Naive thymus-derived CD8-positive, alpha-beta T cell (primary cell): Measurements from ENCODE around the gene MTFMT. TPM values are rescaled to one million over a fixed set of nuclear protein-coding genes. Genes with fewer than 3 reads are reported as not detected.
"Not testable (repeated sequence)": the region's sequence is repeated elsewhere in the genome, so short reads cannot be mapped to it uniquely, and the experiment has no call there.

Source experiments
- ATAC-seq, 2 donors: fragments of 150-1000 bp; cut with Tn5 transposase in 1 of 2; sonication (Bioruptor Pico), chemical (Tn5 transposase) in 1 of 2; 1 replicate in 1 of 2; 2 replicates in 1 of 2; pipeline ENCODE4 v1.10.0; 2021; ENCODE audit warnings: mild to moderate bottlenecking in 2 of 2, moderate library complexity in 2 of 2
- POLR2A ChIA-PET: fragments of 350-600 bp; sonication (Branson Sonifier 250); formaldehyde crosslinking; loops from one replicate; lab custom pipeline; 2021; ENCODE audit warnings: antibody characterized with exemption; lab: Charles Lee
- DNase-seq, 10 donors: peaks; one replicate each; pipeline versions ENCODE4 v3.0.0 to v3.0.0-alpha.2; 2020 to 2022
- H3K27ac Mint-ChIP-seq, 10 donors: one replicate each; pipeline ENCODE4 v1.8.0; 2020 to 2022; ENCODE audit warnings: mild to moderate bottlenecking in 10 of 10, mixed read lengths in 10 of 10, moderate library complexity in 4 of 10, inconsistent platforms in 1 of 10
- H3K27me3 Mint-ChIP-seq, 5 donors: one replicate each; pipeline ENCODE4 v1.8.0; 2021 to 2022; ENCODE audit warnings: mixed read lengths in 5 of 5
- H3K36me3 Mint-ChIP-seq, 3 donors: one replicate each; pipeline ENCODE4 v1.8.0; 2020 to 2022; ENCODE audit warnings: mixed read lengths in 3 of 3, mild to moderate bottlenecking in 2 of 3, inconsistent platforms in 1 of 3
- H3K4me1 Mint-ChIP-seq, 4 donors: one replicate each; pipeline ENCODE4 v1.8.0; 2021 to 2022; ENCODE audit warnings: mixed read lengths in 4 of 4
- H3K4me3 Mint-ChIP-seq, 10 donors: one replicate each; pipeline ENCODE4 v1.8.0; 2020 to 2022; ENCODE audit warnings: mild to moderate bottlenecking in 10 of 10, mixed read lengths in 10 of 10, moderate library complexity in 6 of 10, inconsistent platforms in 1 of 10
- H3K9me3 Mint-ChIP-seq, 9 donors: one replicate each; pipeline ENCODE4 v1.8.0; 2020 to 2022; ENCODE audit warnings: mixed read lengths in 9 of 9, mild to moderate bottlenecking in 3 of 9, inconsistent platforms in 1 of 9, moderate library complexity in 1 of 9
- polyA plus RNA-seq, 3 donors: library from polyadenylated mRNA; unstranded; fragments of 300-500 nt; fragmentation: Illumina TruSeq; gene quantifications; one replicate each; pipeline ENCODE4 v1.2.3, GENCODE V29; 2021
- total RNA-seq, 8 experiments: library from RNA in 2 of 8; stranded (reverse) in 2 of 8; gene quantifications; one replicate each; pipeline ENCODE4 v1.2.3 and lab custom pipeline; 2021 to 2026

The MTFMT gene
- total RNA-seq: 10 to 100 TPM; 19.4 to 21.2 TPM
- 10 to 100 TPM; 19.6 to 30.2 (median 23.0) TPM for polyA plus RNA-seq
- total RNA-seq (lab: John Stamatoyannopoulos, UW): 12.1 to 19.2 (median 17.5) reads per million in 6 experiments

DNA sequence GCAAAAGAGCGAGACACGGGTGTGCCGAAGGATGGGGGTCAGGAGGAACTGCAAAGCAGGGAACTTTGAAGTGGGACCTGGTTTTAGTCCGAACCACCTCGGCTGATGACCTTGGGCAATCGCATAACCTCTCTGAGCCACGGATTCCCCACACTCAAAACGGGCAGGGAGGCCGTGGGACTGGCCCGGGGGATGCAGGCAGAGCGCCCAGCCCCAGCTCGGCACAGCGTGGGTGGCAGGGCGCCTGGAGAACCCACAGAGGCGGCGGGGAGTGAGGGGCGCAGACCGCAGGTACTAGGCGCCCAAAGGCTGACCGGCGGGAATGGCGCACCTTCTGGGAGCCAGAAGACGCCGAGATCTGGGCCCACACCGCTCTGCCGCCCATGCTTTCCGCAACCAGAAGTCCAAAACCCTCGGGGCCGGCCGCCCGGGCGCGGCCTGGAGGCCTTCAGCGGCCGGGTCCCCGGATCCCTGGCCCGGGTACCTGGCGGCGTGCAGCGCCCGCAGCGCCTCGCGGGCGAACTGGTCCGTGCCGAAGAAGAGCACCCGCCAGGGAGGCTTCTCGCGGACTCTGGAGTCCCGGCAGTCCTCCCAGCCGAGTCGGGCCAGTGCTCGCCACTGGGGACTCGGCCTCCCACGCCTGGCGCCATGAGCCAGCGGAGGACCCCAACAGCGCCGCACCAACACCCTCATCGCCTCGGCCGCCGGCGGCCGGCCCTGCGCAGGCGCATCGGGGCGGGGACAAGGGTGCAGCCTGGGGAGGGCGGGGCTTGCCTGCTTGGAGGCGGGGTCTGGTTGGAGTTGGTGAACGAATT lies at the start of gene MTFMT:
TSS of gene MTFMT (minus strand) at position 719 of the 815 bp plus-strand sequence. CDS start at position 693, 26 bp downstream.
- H3K27ac Mint-ChIP-seq: peak within 1 kb of the TSS; percentile 73 to 88 (median 81)
- H3K4me1 Mint-ChIP-seq: peaks cover 12 to 34% (median 32%) of the 10 kb centered on the region in 4 donors
- peak; percentile 92 to 94 for ATAC-seq
- H3K9me3 Mint-ChIP-seq: no peaks in the 10 kb centered on the region
- H3K36me3 Mint-ChIP-seq: peaks cover 6 to 22% (median 11%) of the 10 kb centered on the region in 3 donors
- H3K27me3 Mint-ChIP-seq: peaks cover 0 to 4% (median 2%) of the 10 kb centered on the region in 5 donors
- H3K4me3 Mint-ChIP-seq: peak within 1 kb of the TSS; percentile 84 to 99 (median 93)
- DNase-seq: peak; percentile 82 to 97 (median 88)
- POLR2A ChIA-PET: interaction anchor here (0.6 to 1.4 kb wide), 2 partner anchors 11 to 1322 kb away, joined by 3 to 5 read pairs; no protein-coding TSS in a partner anchor

- peaks cover 21 to 50% (median 29%) of the 10 kb centered on the region in 5 donors for H3K27me3 Mint-ChIP-seq
- ATAC-seq: peak; percentile 58 to 70
- no peaks in the 10 kb centered on the region for H3K9me3 Mint-ChIP-seq
- peak overlapping the region in 8 of 10 donors; percentile 4 to 73 (median 44) for H3K4me3 Mint-ChIP-seq
- H3K36me3 Mint-ChIP-seq: peaks cover 0 to 5% (median 0%) of the 10 kb centered on the region in 3 donors
- H3K4me1 Mint-ChIP-seq: peaks cover 18 to 23% (median 21%) of the 10 kb centered on the region in 4 donors
- H3K27ac Mint-ChIP-seq: peak overlapping the region in 1 of 10 donors; percentile 12
- POLR2A ChIA-PET: interaction anchor here (1.0 kb wide), 1 partner anchor 9 kb away, joined by 3 read pairs; no protein-coding TSS in a partner anchor
- peak in 8 of 10 donors; percentile 10 to 53 (median 41) for DNase-seq
Measured at GRCh38 chr15:65077981-65078352, 48.5 kb upstream of the MTFMT start.

- Mint-ChIP-seq H3K27me3 (peaks cover 16 to 45% (median 24%) of the 10 kb centered on the region in 5 donors), H3K4me1 (peaks cover 13 to 17% (median 16%) of the 10 kb centered on the region in 4 donors), H3K27ac (peak overlapping the region in 1 of 10 donors; percentile 12), H3K9me3 (no peaks in the 10 kb centered on the region), H3K4me3 (peak overlapping the region in 7 of 10 donors; percentile 34 to 73 (median 47)), H3K36me3 (peaks cover 0 to 5% (median 0%) of the 10 kb centered on the region in 3 donors)
- DNase-seq (no peak), ATAC-seq (no peak)
- POLR2A ChIA-PET: no interaction called here
Measured at GRCh38 chr15:65077291-65077980, 48.0 kb upstream of the MTFMT start.

DNA sequence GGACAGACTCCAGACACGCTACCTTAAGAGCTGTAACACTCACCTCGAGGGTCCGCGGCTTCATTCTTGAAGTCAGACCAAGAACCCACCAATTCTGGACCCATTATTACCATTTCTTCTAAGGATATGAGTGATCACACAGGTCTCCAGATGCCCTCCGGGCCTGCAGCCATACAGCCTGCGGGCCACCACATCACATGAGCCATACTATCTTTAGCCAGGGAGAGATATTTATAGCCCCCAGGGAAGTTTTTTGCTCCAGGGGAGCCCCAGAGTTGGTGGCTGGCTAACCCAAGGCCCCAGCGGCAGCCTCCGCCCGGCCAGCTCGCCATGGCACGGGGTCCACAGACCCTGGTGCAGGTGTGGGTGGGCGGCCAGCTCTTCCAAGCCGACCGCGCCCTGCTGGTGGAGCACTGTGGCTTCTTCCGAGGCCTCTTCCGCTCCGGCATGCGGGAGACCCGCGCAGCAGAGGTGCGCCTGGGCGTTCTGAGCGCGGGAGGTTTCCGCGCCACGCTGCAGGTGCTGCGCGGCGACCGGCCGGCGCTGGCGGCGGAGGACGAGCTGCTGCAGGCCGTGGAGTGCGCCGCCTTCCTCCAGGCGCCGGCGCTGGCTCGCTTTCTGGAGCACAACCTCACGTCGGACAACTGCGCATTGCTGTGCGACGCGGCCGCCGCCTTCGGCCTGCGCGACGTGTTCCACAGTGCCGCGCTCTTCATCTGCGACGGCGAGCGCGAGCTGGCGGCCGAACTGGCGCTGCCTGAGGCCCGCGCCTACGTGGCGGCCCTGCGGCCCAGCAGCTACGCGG lies 47.2 kb upstream of the MTFMT start, which contains the start of gene KBTBD13:
TSS of gene KBTBD13 (plus strand) at position 261 of the 805 bp plus-strand sequence. CDS start at position 331, 70 bp downstream.
- Mint-ChIP-seq H3K36me3 (peaks cover 0 to 5% (median 0%) of the 10 kb centered on the region in 3 donors), H3K4me3 (peak within 1 kb of the TSS in 3 of 10 donors; percentile 50 to 73 (median 52)), H3K27me3 (peaks cover 14 to 43% (median 20%) of the 10 kb centered on the region in 5 donors), H3K9me3 (no peaks in the 10 kb centered on the region), H3K4me1 (peaks cover 7 to 11% (median 10%) of the 10 kb centered on the region in 4 donors), H3K27ac (no peak within 1 kb of the TSS)
- ATAC-seq (no peak), DNase-seq (no peak)
- POLR2A ChIA-PET: no interaction called here

- H3K4me1 Mint-ChIP-seq, DNase-seq, POLR2A ChIA-PET, H3K27ac Mint-ChIP-seq, H3K9me3 Mint-ChIP-seq, ATAC-seq, H3K36me3 Mint-ChIP-seq, H3K4me3 Mint-ChIP-seq: not testable (repeated sequence)
- H3K27me3 Mint-ChIP-seq: peaks cover 14 to 35% (median 20%) of the 10 kb centered on the region in 5 donors
Measured at GRCh38 chr15:65075607-65076395, 46.4 kb upstream of the MTFMT start.

DNA sequence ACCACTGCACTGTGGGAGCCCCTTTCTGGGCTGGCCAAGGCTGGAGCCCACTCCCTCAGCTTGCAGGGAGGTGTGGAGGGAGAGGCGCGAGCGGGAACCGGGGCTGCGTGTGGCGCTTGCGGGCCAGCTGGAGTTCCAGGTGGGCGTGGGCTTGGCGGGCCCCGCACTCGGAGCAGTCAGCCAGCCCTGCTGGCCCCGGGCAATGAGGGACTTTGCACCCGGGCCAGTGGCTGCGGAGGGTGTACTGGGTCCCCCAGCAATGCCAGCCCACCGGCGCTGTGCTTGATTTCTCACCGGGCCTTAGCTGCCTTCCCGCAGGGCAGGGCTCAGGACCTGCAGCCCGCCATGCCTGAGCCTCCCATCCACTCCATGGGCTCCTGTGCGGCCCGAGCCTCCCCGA lies 45.5 kb upstream of the MTFMT start:
- H3K27ac Mint-ChIP-seq, H3K4me1 Mint-ChIP-seq, POLR2A ChIA-PET, H3K4me3 Mint-ChIP-seq, H3K9me3 Mint-ChIP-seq, H3K36me3 Mint-ChIP-seq, ATAC-seq, DNase-seq: not testable (repeated sequence)
- H3K27me3 Mint-ChIP-seq: peaks cover 14 to 32% (median 20%) of the 10 kb centered on the region in 5 donors

DNA sequence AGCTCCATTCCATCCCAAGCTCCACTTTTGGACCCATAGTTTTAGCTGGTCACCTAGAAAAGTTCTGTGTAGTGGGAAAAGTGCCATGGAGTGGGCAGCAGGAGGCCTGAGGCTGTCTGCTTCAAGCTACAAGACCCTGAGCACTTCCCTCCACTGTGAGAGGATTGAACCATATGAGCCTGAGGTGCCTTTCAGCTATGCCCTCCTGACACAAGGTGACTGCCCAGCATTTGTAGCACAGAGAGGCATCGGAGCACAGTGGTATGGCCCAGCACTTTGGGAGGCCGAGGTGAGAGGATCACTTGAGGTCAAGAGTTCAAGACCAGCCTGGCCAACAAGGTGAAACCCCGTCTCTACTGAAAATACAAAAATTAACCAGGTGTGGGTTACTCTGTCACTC lies 43.2 kb upstream of the MTFMT start:
- Mint-ChIP-seq H3K4me3 (no peak overlapping the region), H3K36me3 (no peaks in the 10 kb centered on the region), H3K27ac (no peak overlapping the region), H3K9me3 (no peaks in the 10 kb centered on the region), H3K27me3 (peaks cover 10 to 24% (median 15%) of the 10 kb centered on the region in 5 donors), H3K4me1 (peaks cover 6 to 8% (median 7%) of the 10 kb centered on the region in 4 donors)
- ATAC-seq: no peak
- DNase-seq: peak in 1 of 10 donors; percentile 50
- POLR2A ChIA-PET: interaction anchor here (0.6 kb wide), 1 partner anchor 36 kb away, joined by 3 read pairs; no protein-coding TSS in a partner anchor

GRCh38 chr15:65072027-65072426 lies 42.6 kb upstream of the MTFMT start:
- Mint-ChIP-seq H3K4me3 (no peak overlapping the region), H3K27ac (no peak overlapping the region), H3K36me3 (no peaks in the 10 kb centered on the region), H3K4me1 (peaks cover 10 to 11% (median 10%) of the 10 kb centered on the region in 4 donors), H3K27me3 (peaks cover 12 to 27% (median 18%) of the 10 kb centered on the region in 5 donors), H3K9me3 (no peaks in the 10 kb centered on the region)
- DNase-seq (peak in 1 of 10 donors; percentile 14), ATAC-seq (no peak)
- POLR2A ChIA-PET: no interaction called here

DNA sequence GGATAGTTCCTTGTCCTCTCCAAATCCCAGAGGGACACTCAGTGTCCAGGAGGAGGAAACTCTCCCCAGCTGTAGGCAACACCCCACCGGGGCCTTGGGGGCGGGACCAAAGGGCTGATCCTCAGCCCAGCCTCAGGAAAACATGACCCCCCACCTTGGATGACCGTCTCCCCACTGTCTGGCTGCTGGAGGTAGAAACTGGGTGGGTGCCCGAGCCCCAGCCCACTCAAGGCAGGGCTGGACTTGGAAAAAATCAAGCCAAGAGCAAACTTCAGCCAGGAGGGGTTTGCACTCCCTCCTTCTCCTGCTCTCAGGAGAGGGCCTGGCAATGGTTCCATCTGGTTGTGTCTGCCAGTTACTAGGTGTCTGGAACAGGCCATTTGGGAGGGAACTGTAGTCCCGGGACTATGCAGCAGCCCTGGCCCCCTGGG lies 42.0 kb upstream of the MTFMT start:
- peaks cover 11 to 30% (median 20%) of the 10 kb centered on the region in 5 donors for H3K27me3 Mint-ChIP-seq
- H3K4me3 Mint-ChIP-seq: no peak overlapping the region
- no peaks in the 10 kb centered on the region for H3K9me3 Mint-ChIP-seq
- POLR2A ChIA-PET: no interaction called here
- no peak overlapping the region for H3K27ac Mint-ChIP-seq
- DNase-seq (peak in 1 of 10 donors; percentile 32), ATAC-seq (no peak)
- peaks cover 8 to 12% (median 10%) of the 10 kb centered on the region in 4 donors for H3K4me1 Mint-ChIP-seq
- no peaks in the 10 kb centered on the region for H3K36me3 Mint-ChIP-seq

DNA sequence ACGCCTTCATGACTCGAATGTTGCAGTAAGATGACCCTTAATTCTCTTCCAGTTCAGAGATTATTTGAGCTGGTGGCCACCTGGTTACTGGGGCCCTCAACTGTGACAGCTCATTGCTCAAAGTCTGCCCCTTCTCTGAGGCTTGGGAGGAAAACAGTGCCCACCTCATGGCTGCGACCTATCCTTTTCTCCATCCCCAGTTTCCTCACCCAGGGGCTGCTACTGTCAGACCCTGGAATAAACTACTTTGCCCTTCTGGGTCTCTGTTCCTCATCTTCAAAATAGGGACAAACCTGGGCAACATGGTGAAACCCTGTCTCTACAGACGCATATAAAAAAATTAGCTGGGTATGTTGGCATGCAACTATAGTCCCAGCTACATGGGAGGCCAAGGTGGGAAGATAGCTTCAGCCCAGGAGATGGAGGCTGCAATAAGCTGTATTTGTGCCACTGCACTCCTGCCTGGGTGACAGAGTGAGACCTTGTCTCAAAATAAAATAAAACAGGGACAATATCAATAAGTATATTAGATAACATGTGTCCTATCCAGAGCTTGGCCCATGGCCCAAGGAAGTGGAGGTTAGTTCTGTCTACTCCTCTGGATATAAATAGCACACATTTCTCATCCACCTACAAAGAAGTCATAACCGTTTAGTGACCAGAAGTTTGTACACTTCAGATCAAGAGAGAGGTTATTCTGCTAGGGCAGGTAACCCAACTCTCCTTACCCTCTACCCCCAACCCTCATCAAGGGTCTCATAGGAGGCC lies 40.5 kb upstream of the MTFMT start:
- H3K27ac Mint-ChIP-seq: no peak overlapping the region
- H3K9me3 Mint-ChIP-seq: no peaks in the 10 kb centered on the region
- POLR2A ChIA-PET: no interaction called here
- no peak overlapping the region for H3K4me3 Mint-ChIP-seq
- peaks cover 5 to 18% (median 11%) of the 10 kb centered on the region in 4 donors for H3K4me1 Mint-ChIP-seq
- no peaks in the 10 kb centered on the region for H3K36me3 Mint-ChIP-seq
- ATAC-seq (no peak), DNase-seq (no peak)
- H3K27me3 Mint-ChIP-seq: peaks cover 13 to 38% (median 27%) of the 10 kb centered on the region in 5 donors
